Pancreas (tissue), 10 donors: Measurements from ENCODE around the gene PARD3. TPM values are rescaled to one million over a fixed set of nuclear protein-coding genes. Genes with fewer than 3 reads are reported as not detected.

Experiments used
- ATAC-seq, 4 donors: fragments of 200-7000 bp; cut with Tn5 transposase; one replicate each; pipeline versions ENCODE4 v1.8.0 to v1.9.1; 2020; ENCODE audit warnings: mild to moderate bottlenecking in 4 of 4, moderate library complexity in 4 of 4
- DNase-seq, 6 donors: peaks; one replicate each; pipeline ENCODE4 v3.0.0-alpha.2; 2020
- FAIRE-seq: peaks from 2 replicates; lab custom pipeline; 2012; peaks lifted over from hg19 to GRCh38; lab: Jason Lieb, UNC
- H3K27ac ChIP-seq, 4 donors: fragments of 200-600 bp; sonication (generic); 1 replicate in 3 of 4; 2 replicates in 1 of 4; pipeline versions ENCODE4 v1.5.0 to v1.8.0; 2020
- H3K27me3 ChIP-seq, 4 donors: fragments of 200-600 bp; one replicate each; pipeline ENCODE4 v1.8.0; 2021
- H3K36me3 ChIP-seq, 3 donors: fragments of 200-600 bp; sonication (generic) in 1 of 3; one replicate each; pipeline versions ENCODE4 v1.5.0 to v1.8.0; 2020 to 2021
- H3K4me1 ChIP-seq, 3 donors: fragments of 200-600 bp; one replicate each; pipeline ENCODE4 v1.8.0; 2021
- H3K4me3 ChIP-seq, 4 donors: fragments of 200-600 bp; sonication (generic) in 2 of 4; one replicate each; pipeline versions ENCODE4 v1.5.0 to v1.8.0; 2020 to 2021
- H3K9me3 ChIP-seq, 4 donors: fragments of 200-600 bp; one replicate each; pipeline ENCODE4 v1.8.0; 2021
- CTCF ChIP-seq, 4 donors: fragments of 200-600 bp; sonication (generic) in 3 of 4; IDR thresholded peaks; one replicate each; pipeline versions ENCODE4 v1.5.0 to v1.8.0; 2021; ENCODE audit warnings: antibody characterized with exemption in 4 of 4
- WGBS, 2 donors: extraction: QIAGEN DNeasy Blood & Tissue Kit; methylation state at CpG; one replicate each; pipeline ENCODE4 v1.1.7; 2013; 5-methylcytosine and 5-hydroxymethylcytosine counted together
- intact Hi-C, 3 donors: fragments of 100-400 bp; cut with DNase I; formaldehyde crosslinking; loops; one replicate each; pipeline versions ENCODE4 v1.11.1 to v1.14.2; 2022
- polyA plus RNA-seq, 2 donors: library from polyadenylated mRNA; stranded (reverse); fragments of 200-250 nt; gene quantifications; one replicate each; pipeline ENCODE4 v1.2.3, GENCODE V29; 2013
- total RNA-seq, 6 donors: library from RNA; stranded (reverse); fragmentation: NEBNext Ultra II Directional in 4 of 6; extraction: Animal tissue kit (Norgen Biotek cat#: 25700) in 4 of 6; gene quantifications; one replicate each; pipeline versions ENCODE4 v1.2.1 to v1.2.4, GENCODE V29; 2021 to 2023
- donor health status: healthy with polysubstance abuse.
- donor health status: DM: no; HTN: no; CAD: no; lungs with moderate emphysema.
- donor health status: DM: no; HTN: no; CAD: no.
- donor health status: control.
- donor health status: control.
- donor health status: Bipolar disorder and iron deficiency.
- donor health status: DM: yes; HTN: yes; CAD: no.
- donor health status: DM: no; HTN: no; CAD: no.
- donor health status: DM: no; HTN: no; CAD: no.
- donor health status: DM: yes; HTN: yes; CAD: no.

Gene PARD3
- total and polyA plus RNA-seq, 8 donors, result 12.8 to 32.3 (median 23.4) TPM

GRCh38 chr10:34423673-34424625 is 391.1 kb downstream of the PARD3 start:
- Histone ChIP-seq H3K27ac (no peak overlapping the region), H3K4me1 (no peaks in the 10 kb centered on the region), H3K9me3 (no peaks in the 10 kb centered on the region), H3K27me3 (no peaks in the 10 kb centered on the region), H3K36me3 (no peaks in the 10 kb centered on the region), H3K4me3 (no peak overlapping the region)
- DNase-seq (no peak), ATAC-seq (no peak), FAIRE-seq (no peak)
- intact Hi-C loops, result no loop called here
- no peak for TF ChIP-seq CTCF (IDR thresholded peaks at IDR 0.05)
- 74% methylated on average over 5 of the region's 5 CpGs for whole genome bisulfite sequencing, 2 donors

- 61 to 68% methylated on average over 1 of the region's 1 CpG for WGBS, 2 donors
- ATAC-seq, result no peak
- TF ChIP-seq CTCF (IDR thresholded peaks at IDR 0.05), result no peak
- no peaks in the 10 kb centered on the region for H3K36me3 ChIP-seq
- intact Hi-C loops, result no loop called here
- no peaks in the 10 kb centered on the region for H3K27me3 ChIP-seq
- H3K4me3 ChIP-seq, result no peak overlapping the region
- no peak overlapping the region for H3K27ac ChIP-seq
- DNase-seq, result no peak
- H3K4me1 ChIP-seq, result no peaks in the 10 kb centered on the region
- H3K9me3 ChIP-seq, result no peaks in the 10 kb centered on the region
- no peak for FAIRE-seq
These were observed 394.3 kb downstream of the PARD3 start for GRCh38 chr10:34420795-34421194.

- H3K4me1 ChIP-seq, result peaks cover 0 to 2% (median 0%) of the 10 kb centered on the region in 3 donors
- no peak for TF ChIP-seq CTCF (IDR thresholded peaks at IDR 0.05)
- no peak overlapping the region for H3K27ac ChIP-seq
- FAIRE-seq (no peak), DNase-seq (no peak), ATAC-seq (no peak)
- 82 to 87% methylated on average over 3 of the region's 3 CpGs for WGBS, 2 donors
- H3K9me3 ChIP-seq, result no peaks in the 10 kb centered on the region
- H3K36me3 ChIP-seq, result no peaks in the 10 kb centered on the region
- H3K27me3 ChIP-seq, result no peaks in the 10 kb centered on the region
- intact Hi-C loops, result no loop called here
- no peak overlapping the region for H3K4me3 ChIP-seq
These were observed 394.8 kb downstream of the PARD3 start for GRCh38 chr10:34420273-34420672.

GRCh38 chr10:34415039-34415438 is 400.1 kb downstream of the PARD3 start:
- WGBS, 2 donors, result 85 to 88% methylated on average over 4 of the region's 4 CpGs
- Histone ChIP-seq H3K27me3 (no peaks in the 10 kb centered on the region), H3K27ac (no peak overlapping the region), H3K4me1 (peaks cover 0 to 10% (median 4%) of the 10 kb centered on the region in 3 donors), H3K36me3 (no peaks in the 10 kb centered on the region), H3K9me3 (no peaks in the 10 kb centered on the region), H3K4me3 (no peak overlapping the region)
- no peak for ATAC-seq
- no peak for DNase-seq
- no peak for TF ChIP-seq CTCF (IDR thresholded peaks at IDR 0.05)
- intact Hi-C loops, result no loop called here
- no peak for FAIRE-seq
